NK-92 (cell line): Measurements from ENCODE around the gene DYNLT1.
"Not testable (repeated sequence)": the region's sequence is repeated elsewhere in the genome, so short reads cannot be mapped to it uniquely, and the experiment has no call there.

Experiments
- DNase-seq: peaks from one replicate; lab custom pipeline; 2025; ENCODE audit not compliant: unreplicated experiment; lab: John Stamatoyannopoulos, UW

DYNLT1 gene

DNA sequence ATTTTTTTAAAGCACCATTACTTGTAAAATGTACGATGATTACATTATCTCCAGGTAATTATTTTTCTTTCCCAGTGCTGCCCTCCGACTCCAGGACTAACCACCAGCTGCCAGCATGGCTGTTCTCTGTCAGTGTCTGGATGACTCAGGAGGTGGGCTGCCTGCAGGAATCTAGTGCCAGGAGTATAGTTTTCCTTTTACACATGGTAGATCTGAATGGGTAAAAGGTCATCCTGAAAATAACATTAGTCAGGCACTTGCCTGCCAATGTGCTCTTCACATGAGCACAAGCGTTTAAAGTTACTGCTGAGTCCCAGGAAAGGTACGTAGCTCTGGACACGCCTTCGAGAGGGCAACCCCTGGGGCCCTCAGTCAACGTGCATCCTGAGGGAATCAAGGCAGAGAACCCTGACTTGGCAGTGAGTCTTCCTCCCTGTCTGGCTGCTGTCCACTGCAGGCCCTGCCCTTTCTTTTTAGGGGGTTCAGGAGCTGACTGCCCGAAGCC is 2.4 kb downstream of the DYNLT1 start:
- DNase-seq: no peak

- no peak for DNase-seq
Observed at GRCh38 chr6:158640519-158640918, 4.0 kb downstream of the DYNLT1 start.

DNA sequence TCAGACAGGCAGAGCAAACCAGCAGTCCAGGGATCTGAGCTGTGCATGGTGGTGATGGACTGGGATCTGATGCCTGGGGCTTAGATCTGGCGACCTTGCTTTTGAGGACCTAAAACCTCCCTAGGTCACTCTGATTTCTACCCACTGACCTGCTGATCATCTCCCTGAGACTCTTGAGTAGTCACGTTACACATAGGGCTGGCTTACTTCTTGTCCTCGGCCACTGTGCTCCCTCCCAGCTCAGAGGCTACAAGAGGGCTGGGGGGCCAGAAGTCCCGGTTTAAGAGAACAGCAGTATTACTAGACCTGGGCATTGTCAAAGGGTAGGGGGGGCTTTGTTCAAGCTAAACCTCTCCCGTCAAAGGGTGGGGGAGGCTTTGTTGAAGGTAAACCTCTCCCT is 5.5 kb downstream of the DYNLT1 start:
- no peak for DNase-seq

- no peak for DNase-seq
Observed at GRCh38 chr6:158638324-158638854, 6.2 kb downstream of the DYNLT1 start.

GRCh38 chr6:158636778-158637177 is 7.8 kb downstream of the DYNLT1 start:
- no peak for DNase-seq

DNA sequence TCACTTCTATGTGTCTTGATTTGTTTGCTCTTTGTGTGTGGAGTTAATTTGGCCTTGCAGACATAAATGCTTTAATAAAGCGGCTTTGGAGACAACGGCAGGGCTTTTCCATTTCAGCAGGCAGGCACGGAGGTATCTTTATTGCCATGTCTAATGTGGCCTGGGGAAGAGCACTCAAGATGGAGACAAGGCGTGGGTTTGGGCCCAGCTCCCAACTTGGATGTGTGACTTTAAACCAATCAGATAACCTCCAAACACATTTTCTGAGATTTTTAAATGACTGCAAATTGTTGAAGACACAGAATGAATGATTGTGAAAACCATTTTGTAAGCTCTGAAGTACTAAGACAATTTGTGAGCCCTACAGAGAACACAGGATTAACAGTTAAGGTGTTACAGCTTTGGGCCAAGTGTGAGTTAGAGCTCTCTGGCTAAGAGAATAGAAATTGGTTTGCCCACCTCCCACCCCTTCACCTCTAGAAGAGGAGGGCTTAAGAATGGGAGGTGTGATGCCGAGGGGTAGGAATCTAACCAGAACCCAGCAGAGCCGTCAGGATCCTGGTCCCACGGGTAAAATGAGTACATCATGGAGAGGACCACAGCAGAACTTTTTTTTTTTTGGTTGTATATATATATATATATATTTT is 9.0 kb downstream of the DYNLT1 start:
- no peak for DNase-seq

- DNase-seq: no peak
Observed at GRCh38 chr6:158634695-158635426, 9.7 kb downstream of the DYNLT1 start.

- DNase-seq: no peak
Observed at GRCh38 chr6:158633127-158633526, 11.4 kb downstream of the DYNLT1 start.

DNA sequence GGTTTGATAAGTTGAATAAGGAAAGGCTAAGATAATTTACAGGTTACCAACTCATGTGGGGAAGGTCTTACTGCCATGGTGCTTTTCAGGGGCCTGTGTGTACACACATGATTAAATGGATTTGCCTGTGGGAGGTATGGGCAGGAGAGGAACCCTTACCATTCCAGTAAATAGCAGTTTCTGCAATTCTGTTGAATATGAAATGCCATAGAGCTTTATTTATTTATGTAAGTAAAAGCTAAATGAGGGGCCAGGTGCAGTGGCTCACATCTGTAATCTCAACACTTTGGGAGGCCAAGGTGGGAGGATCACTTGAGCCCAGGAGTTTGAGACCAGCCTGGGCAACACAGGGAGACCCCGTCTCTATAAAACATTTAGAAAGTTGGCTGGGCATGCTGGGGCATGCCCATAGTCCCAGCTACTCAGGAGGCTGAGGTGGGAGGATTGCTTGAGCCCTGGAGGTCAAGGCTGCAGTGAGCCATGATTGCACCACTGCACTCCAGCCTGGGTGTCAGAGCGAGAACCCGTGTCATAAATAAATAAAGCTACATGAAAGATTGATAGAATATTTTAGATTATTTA is 11.9 kb downstream of the DYNLT1 start:
- not testable (repeated sequence) for DNase-seq

DNA sequence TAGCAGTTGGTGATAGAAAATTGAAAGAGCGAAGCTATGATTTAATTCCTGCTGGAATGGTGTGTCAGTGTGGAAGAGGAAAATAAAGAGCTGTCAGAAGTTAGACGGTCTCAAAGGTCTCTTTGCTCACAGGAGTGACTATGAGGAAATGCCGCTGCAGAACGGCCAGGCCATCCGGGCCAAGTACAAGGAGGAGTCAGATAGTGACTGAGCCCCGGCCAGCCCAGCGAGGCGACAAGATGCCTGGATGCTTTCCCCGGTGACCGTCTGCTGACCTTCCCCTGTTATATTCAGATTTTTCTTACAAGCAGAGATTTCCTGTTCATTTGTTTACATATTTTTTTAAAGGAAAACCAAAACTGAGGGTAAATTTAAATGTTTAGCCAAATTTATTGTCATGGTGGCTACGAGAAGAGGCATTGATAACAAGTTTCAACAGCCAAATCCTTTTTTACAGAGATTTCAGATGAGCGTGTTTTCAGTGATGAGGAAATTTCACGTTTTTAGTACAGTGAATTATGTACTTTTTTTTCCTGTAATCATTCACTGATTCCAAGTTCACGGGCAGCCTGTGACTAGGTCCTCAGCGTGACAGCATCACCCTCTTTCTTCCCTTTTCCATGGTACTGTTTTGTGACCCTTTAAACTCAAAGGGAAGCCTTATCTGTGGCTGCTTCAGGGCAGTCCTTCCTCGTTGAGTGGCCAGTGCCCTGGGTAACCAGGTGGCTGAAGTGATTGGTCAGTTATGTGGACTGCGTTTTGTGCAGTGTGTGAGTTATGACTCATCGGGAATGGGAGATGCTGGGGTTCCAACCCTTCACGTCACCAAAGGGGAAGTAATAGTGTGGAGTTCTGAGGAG is 12.6 kb downstream of the DYNLT1 start:
- DNase-seq: no peak

- DNase-seq: no peak
Observed at GRCh38 chr6:158630938-158631616, 13.5 kb downstream of the DYNLT1 start.

DNA sequence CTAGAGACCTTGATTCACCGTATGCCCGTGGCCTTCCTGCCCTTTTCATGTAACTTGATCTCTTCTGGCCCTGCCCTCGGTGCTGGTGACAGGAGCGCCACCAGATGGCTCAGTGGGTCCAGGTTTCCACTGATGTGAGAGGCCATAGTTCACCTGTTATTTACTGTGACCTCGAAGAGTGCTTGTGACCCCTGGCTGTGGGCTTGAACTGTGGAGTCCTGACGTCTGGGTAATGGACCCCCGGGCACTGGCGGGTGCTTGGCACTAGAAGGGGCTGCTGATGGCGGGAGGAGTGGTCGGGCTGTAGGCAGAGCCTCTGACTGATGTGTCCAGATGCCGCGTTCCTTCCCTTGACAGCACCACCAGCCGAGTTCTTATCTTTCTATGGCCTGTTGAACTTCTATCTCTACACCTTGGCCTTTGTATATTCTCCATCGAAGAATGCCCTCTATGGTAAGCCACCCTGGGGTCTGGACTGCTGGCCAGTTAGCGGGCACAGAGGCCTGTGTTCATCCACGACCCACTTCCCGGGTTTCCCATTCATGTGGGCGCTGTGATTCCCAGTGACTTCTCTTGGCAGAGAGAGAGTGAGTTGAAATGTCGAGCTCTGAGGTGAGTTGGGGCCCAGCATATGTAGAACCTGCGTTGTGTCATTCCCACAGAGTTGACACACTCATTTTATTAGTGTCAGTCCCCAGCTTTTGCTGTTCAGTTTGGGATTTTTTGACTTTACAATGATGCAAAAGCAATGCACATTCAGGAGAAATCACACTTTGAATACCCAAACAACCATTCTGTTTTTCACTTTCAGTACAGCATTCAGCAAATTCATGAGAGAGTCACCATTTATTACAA is 14.9 kb downstream of the DYNLT1 start:
- no peak for DNase-seq

DNA sequence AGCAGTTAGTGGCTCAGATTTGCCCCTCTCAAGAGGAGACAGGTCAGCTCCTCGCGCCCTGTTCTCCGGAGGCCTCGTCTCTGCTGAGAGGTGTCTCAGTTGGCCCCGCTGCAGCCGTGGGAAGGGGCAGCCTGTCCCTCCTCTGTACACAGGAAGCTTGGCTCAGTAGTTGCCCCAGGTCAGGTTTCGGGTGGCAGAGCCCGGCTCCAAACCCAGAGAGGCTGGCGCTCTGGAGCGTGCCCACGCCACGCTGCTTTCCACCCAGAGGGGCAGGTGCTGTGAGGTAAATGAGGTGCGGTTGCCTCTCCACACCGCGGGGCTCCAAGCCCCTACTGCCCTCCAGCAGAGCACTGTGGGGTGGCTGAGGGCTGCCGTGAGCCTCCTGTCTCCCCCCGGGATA is 16.0 kb downstream of the DYNLT1 start:
- no peak for DNase-seq

DNA sequence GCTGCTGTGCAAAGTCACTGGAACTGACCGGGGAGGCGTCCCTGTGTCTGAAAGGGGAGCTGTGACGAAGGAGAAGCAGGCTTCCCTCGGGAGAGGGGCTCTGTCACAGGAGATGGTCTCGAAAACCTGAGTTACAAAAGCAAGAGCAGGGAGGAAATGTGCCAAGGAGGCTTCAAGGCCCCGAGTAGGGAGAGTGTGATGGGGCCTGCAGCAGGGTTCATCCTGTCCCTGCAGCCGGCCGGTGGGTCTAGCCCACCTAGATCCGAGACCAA is 16.7 kb downstream of the DYNLT1 start:
- DNase-seq: no peak

- DNase-seq: no peak
Observed at GRCh38 chr6:158627168-158627939, 17.2 kb downstream of the DYNLT1 start.

GRCh38 chr6:158626360-158627167 is 18.0 kb downstream of the DYNLT1 start:
- DNase-seq: no peak

- no peak for DNase-seq
Observed at GRCh38 chr6:158625881-158626305, 18.6 kb downstream of the DYNLT1 start.
